GM21786 (cell line): ENCODE measurements around the gene ITCH.

Experiments used
- ATAC-seq: cut with Tn5 transposase; IDR thresholded peaks from one replicate; pipeline ENCODE4 v1.9.1; 2021; ENCODE audit not compliant: unreplicated experiment

The ITCH gene

GRCh38 chr20:34544109-34544796 lies 181.2 kb downstream of the ITCH start:
- no peak for ATAC-seq

GRCh38 chr20:34546751-34547181 lies 183.7 kb downstream of the ITCH start:
- no peak for ATAC-seq

- no peak for ATAC-seq
Measured at GRCh38 chr20:34547844-34548613, 185.0 kb downstream of the ITCH start.

- no peak for ATAC-seq
Measured at GRCh38 chr20:34549291-34549928, 186.3 kb downstream of the ITCH start.

GRCh38 chr20:34549929-34550305 lies 186.8 kb downstream of the ITCH start:
- ATAC-seq: no peak

GRCh38 chr20:34552569-34552968 lies 189.5 kb downstream of the ITCH start:
- ATAC-seq: no peak

GRCh38 chr20:34553366-34553867 lies 190.3 kb downstream of the ITCH start:
- no peak for ATAC-seq

- ATAC-seq: no peak
Measured at GRCh38 chr20:34557936-34558319, 194.9 kb downstream of the ITCH start.

- no peak for ATAC-seq
Measured at GRCh38 chr20:34558320-34559218, 195.5 kb downstream of the ITCH start, which contains the start of gene MAP1LC3A. Gene MAP1LC3A (plus strand): TSS chr20:34558718. CDS start chr20:34558869, 151 bp downstream.

- ATAC-seq: no peak
Measured at GRCh38 chr20:34559311-34560140, 196.5 kb downstream of the ITCH start.

- ATAC-seq: no peak
Measured at GRCh38 chr20:34560141-34560523, 197.1 kb downstream of the ITCH start.

- ATAC-seq: no peak
Measured at GRCh38 chr20:34560614-34561013, 197.5 kb downstream of the ITCH start.
